Measurements from ENCODE around the gene JPH4.

Gene JPH4

DNA sequence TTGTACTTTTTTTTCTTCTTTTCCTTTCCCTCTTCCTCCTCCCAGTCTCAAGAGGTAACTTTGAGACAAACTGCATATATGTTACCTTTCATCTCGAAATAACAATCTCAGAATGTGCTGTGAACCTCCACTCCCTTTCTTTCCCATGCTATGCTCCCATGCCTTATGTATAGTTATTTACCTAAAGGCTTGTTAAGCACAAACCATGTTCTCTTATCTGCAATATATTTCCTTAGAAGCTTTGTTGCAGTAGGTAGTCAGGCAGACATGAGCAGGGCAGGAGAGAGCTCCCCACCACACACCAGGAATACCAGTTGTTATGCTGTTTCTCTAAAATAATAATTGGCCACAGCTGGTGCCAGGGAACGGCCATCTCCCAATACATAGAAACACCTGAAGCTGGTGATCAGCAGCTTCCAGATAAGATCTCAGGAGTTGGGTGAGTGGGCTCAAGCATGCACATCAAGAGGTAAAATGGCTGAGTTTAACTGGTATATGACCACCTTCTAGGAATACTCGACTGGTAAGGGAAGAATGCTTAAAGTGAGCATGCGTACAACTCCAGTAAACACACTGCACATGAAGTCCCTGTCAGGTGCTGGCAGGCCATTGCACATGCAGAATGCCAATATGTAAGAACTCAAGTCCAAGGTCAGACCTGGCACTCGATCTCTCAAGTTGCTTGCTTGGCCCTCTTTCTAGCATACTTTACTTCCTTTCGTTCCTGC, 42.8 kb upstream of the JPH4 start:
- H3K27ac ChIP-seq: no peak overlapping the region
- no peak for TF ChIP-seq CTCF (conservative IDR thresholded peaks at IDR 0.05)

GRCh38 chr14:23620177-23620702, 41.6 kb upstream of the JPH4 start:
- no peak overlapping the region for H3K27ac ChIP-seq
- TF ChIP-seq CTCF (conservative IDR thresholded peaks at IDR 0.05): no peak

- no peak overlapping the region for H3K27ac ChIP-seq
- TF ChIP-seq CTCF (conservative IDR thresholded peaks at IDR 0.05): no peak
Observed at GRCh38 chr14:23618415-23618988, 39.9 kb upstream of the JPH4 start.

GRCh38 chr14:23617539-23617938, 38.9 kb upstream of the JPH4 start:
- TF ChIP-seq CTCF (conservative IDR thresholded peaks at IDR 0.05): no peak
- H3K27ac ChIP-seq: no peak overlapping the region

DNA sequence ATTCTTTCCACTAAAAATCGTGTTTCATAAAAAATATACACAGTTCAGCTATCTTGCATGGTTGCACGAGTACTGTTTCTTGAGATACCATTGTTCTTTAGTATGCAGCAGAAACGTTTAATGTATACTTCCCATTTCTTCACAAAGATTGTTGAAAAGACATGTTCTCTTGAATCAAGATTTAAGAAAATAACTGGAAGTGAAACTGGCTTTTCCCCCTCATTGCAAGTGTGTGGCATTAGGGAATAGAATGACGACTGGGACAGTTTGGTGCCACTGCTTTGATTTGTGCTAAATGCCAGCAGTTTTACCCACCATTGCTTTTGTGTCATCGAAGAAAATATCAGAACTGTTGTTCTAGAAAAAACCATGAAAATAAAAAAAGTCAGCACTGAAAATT, 37.3 kb upstream of the JPH4 start:
- no peak for TF ChIP-seq CTCF (conservative IDR thresholded peaks at IDR 0.05)
- H3K27ac ChIP-seq: no peak overlapping the region

DNA sequence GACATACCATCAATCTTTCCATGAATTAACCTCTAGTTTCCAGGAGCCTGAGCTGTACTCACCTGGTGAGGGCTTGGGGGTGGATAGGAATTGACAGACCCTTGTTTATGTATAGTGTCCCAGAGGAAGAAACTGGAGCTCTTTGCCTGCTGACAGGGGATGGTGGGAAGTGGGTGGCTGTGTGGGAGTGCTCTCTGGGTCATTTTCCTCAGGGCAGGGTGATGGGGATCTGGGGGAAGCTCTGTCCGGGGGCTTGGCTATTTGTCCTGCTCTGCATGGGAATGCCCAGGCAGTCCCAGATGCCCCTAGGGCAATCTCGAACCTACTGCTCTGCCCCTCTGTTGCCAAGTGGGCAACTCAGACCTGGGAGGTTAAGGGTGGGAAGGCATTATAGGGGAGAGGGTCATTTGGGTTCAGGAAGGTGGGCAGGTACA, 35.8 kb upstream of the JPH4 start:
- TF ChIP-seq CTCF (conservative IDR thresholded peaks at IDR 0.05): no peak
- peak overlapping the region; percentile 71 for H3K27ac ChIP-seq

DNA sequence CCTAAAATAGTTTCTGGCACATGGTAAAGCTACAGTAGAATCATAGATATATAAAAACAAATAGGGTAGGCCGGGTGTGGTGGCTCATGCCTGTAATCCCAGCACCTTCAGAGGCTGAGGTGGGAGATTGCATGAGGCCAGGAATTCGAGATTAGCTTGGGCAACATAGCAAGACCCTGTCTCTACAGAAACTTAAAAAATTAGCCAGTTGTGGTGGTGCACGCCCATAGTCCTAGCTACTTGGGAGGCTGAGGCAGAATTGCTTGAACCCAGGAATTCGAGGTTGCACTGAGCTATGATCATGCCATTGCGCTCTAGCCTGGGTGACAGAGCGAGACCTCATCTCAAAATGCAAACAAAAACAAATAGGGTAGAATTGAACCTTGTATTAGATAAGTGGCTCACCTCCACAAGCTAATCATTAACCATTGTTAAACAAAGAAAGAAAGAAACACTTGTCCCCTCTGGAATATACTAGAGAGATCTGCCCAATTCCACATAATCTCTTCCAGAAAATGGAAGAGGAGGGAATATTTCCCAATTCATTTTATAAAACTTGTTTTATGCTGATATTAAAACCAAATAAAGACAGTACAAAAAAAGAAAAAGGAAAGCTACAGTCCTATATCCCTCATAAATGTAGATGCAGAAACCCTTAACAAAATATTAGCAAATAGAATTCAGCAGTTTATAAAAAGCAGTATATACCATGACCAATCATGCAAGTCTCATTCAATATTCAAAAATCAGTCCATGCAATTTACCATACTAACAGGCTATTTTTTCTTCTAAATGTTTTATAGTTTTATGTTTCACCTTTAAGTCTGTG, 34.9 kb upstream of the JPH4 start:
- H3K27ac ChIP-seq: peak overlapping the region; percentile 71

More for the DNA sequence above, 34.9 kb upstream of the JPH4 start:
- TF ChIP-seq CTCF (conservative IDR thresholded peaks at IDR 0.05): no peak
